ENCODE data around the gene SEC24D. TPM values are rescaled to one million over a fixed set of nuclear protein-coding genes. Genes with fewer than 3 reads are reported as not detected.
"Not testable (repeated sequence)": the region's sequence is repeated elsewhere in the genome, so short reads cannot be mapped to it uniquely, and the experiment has no call there.

The SEC24D gene
- polyA plus RNA-seq (2011; rRNA removed) = 80.3 and 84.3 TPM in 2 replicates
- 90.4 and 135 TPM in 2 replicates for polyA minus RNA-seq (2011; rRNA and poly(A)+ RNA removed)

DNA sequence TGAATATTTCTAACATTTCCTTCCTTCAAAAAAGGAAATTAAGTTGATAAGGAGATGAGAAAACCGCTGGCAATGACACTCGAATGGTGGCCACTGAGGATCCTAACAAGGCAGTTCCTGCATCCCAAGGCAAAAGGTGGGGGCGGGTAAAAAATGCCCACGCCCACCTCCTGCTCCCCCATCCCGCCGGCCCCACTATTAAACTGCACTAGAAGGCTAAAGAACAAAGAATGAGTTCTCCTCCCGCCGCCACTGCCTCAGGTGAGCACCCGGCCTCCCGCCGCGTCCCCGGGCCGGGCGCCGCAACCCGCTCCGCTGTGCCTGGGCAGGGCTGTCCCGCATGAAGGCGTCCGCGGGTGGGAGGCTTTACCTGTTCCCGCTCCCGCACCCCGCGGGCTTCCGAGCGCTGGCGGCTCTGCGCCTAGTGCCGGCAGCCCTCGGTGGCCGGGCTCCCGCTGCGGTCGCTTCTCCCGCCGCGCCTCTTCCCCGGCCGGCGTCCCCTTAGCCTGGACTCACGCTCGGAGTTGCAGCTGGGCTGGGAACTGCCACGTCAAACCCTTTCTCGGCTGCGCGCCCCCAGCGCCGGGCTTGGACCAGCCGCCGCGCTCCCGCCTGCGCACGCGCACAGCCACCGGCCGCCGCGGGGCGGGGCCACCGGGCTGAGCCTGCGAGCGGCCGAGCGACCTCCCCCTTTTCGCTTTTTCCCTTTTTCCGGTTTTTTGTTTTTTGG, at the start of gene SEC24D:
Gene SEC24D, minus strand, starts transcription at position 556 of the 730 bp plus-strand sequence. CDS start 2,430 bp downstream, outside the sequence.
- H3K27me3 ChIP-seq (ENCODE audit: control insufficient read depth, insufficient read depth, low read length) = no peaks in the 10 kb centered on the region
- H3K36me3 ChIP-seq (ENCODE audit: control insufficient read depth, insufficient read depth, low read length) = peaks cover 13% of the 10 kb centered on the region
- H3K4me3 ChIP-seq (ENCODE audit: low read depth, low read length) = peak within 1 kb of the TSS; percentile 93
- ChIA-PET CTCF (interaction anchor here (2.9 to 3.0 kb wide), 2 partner anchors 11 to 30 kb away, joined by 10 to 15 read pairs; no protein-coding TSS in a partner anchor), POLR2A (interaction anchor here (0.6 to 1.1 kb wide), 3 partner anchors 10 to 1976 kb away, joined by 3 to 5 read pairs (median 3); partner anchors contain the start of gene USP53)
- TF ChIP-seq, protein P1, sequence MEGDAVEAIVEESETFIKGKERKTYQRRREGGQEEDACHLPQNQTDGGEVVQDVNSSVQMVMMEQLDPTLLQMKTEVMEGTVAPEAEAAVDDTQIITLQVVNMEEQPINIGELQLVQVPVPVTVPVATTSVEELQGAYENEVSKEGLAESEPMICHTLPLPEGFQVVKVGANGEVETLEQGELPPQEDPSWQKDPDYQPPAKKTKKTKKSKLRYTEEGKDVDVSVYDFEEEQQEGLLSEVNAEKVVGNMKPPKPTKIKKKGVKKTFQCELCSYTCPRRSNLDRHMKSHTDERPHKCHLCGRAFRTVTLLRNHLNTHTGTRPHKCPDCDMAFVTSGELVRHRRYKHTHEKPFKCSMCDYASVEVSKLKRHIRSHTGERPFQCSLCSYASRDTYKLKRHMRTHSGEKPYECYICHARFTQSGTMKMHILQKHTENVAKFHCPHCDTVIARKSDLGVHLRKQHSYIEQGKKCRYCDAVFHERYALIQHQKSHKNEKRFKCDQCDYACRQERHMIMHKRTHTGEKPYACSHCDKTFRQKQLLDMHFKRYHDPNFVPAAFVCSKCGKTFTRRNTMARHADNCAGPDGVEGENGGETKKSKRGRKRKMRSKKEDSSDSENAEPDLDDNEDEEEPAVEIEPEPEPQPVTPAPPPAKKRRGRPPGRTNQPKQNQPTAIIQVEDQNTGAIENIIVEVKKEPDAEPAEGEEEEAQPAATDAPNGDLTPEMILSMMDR (IDR thresholded peaks at IDR 0.05; ENCODE audit: insufficient read depth, low read depth, low read length) = no peak
- DNase-seq (ENCODE audit: low read depth) = no peak

GRCh38 chr4:118884716-118885115, 48.8 kb upstream of the SEC24D start:
- H3K36me3 ChIP-seq (ENCODE audit: control insufficient read depth, insufficient read depth, low read length) = no peaks in the 10 kb centered on the region
- H3K27me3 ChIP-seq (ENCODE audit: control insufficient read depth, insufficient read depth, low read length) = no peaks in the 10 kb centered on the region
- POLR2A ChIA-PET = no interaction called here
- CTCF ChIA-PET = interaction anchor here (1.3 to 3.0 kb wide), 3 partner anchors 10 to 77 kb away, joined by 3 to 9 read pairs (median 5); no protein-coding TSS in a partner anchor
- TF ChIP-seq, protein P1 (IDR thresholded peaks at IDR 0.05; ENCODE audit: insufficient read depth, low read depth, low read length) = no peak
- DNase-seq (ENCODE audit: low read depth) = no peak
- no peak overlapping the region for H3K4me3 ChIP-seq (ENCODE audit: low read depth, low read length)

- TF ChIP-seq, protein P1 (IDR thresholded peaks at IDR 0.05; ENCODE audit: insufficient read depth, low read depth, low read length) = peak; percentile 34
- no peak overlapping the region for H3K4me3 ChIP-seq (ENCODE audit: low read depth, low read length)
- CTCF ChIA-PET = interaction anchor here (1.0 to 3.0 kb wide), 4 partner anchors 9 to 78 kb away, joined by 3 to 9 read pairs (median 4); no protein-coding TSS in a partner anchor
- DNase-seq (ENCODE audit: low read depth) = no peak
- no peaks in the 10 kb centered on the region; the same call in 1 of the 2 replicates for H3K27me3 ChIP-seq (ENCODE audit: control insufficient read depth, insufficient read depth, low read length)
- POLR2A ChIA-PET = no interaction called here
- H3K36me3 ChIP-seq (ENCODE audit: control insufficient read depth, insufficient read depth, low read length) = no peaks in the 10 kb centered on the region
Observed at GRCh38 chr4:118883861-118884260, 47.9 kb upstream of the SEC24D start.

GRCh38 chr4:118881512-118882146, 45.7 kb upstream of the SEC24D start:
- POLR2A ChIA-PET = no interaction called here
- CTCF ChIA-PET = no interaction called here
- TF ChIP-seq, protein P1 (IDR thresholded peaks at IDR 0.05; ENCODE audit: insufficient read depth, low read depth, low read length) = no peak
- no peaks in the 10 kb centered on the region; the same call in 1 of the 2 replicates for H3K27me3 ChIP-seq (ENCODE audit: control insufficient read depth, insufficient read depth, low read length)
- no peak for DNase-seq (ENCODE audit: low read depth)
- H3K4me3 ChIP-seq (ENCODE audit: low read depth, low read length) = no peak overlapping the region
- H3K36me3 ChIP-seq (ENCODE audit: control insufficient read depth, insufficient read depth, low read length) = no peaks in the 10 kb centered on the region

DNA sequence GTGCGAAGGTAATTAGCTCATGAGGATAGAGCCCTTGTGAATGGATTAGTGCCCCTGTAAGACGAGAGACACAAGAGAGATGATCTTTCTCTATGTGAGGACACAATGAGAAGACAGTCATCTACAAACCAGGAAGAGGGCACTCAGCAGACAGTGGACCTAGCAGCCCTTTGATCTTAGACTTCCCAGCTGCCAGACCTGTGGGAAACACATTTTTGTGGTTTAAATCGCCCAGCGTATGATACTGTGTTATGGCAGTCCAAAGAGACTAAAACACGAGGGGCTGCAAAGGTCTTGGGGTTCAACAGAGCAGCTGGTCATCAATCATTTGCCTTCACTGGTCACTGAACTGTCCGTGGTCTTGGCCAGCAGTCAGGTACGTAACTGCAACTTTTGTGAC, 43.5 kb upstream of the SEC24D start:
- Histone ChIP-seq H3K27me3 (ENCODE audit: control insufficient read depth, insufficient read depth, low read length) (no peaks in the 10 kb centered on the region; the same call in 1 of the 2 replicates), H3K4me3 (ENCODE audit: low read depth, low read length) (no peak overlapping the region), H3K36me3 (ENCODE audit: control insufficient read depth, insufficient read depth, low read length) (no peaks in the 10 kb centered on the region)
- DNase-seq (ENCODE audit: low read depth) = no peak
- CTCF ChIA-PET = interaction anchor here (0.9 to 1.9 kb wide), 2 partner anchors 11 to 15 kb away, joined by 3 to 14 read pairs; no protein-coding TSS in a partner anchor
- POLR2A ChIA-PET = no interaction called here
- TF ChIP-seq, protein P1 (IDR thresholded peaks at IDR 0.05; ENCODE audit: insufficient read depth, low read depth, low read length) = no peak

DNA sequence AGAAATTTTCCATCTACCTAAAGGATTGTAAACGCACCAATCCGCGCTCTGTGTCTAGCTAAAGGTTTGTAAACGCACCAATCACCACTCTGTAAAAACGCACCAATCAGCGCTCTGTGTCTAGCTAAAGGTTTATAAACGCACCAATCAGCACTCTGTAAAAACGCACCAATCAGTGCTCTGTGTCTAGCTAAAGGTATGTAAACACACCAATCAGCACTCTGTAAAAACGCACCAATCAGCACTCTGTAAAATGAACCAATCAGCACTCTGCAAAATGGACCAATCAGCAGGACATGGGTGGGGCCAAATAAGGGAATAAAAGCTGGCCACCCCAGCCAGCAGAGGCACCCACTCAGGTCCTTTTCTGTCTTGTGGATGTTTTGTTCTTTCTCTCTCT, 42.6 kb upstream of the SEC24D start:
- POLR2A ChIA-PET; DNase-seq (ENCODE audit: low read depth); H3K27me3 ChIP-seq (ENCODE audit: control insufficient read depth, insufficient read depth, low read length); H3K4me3 ChIP-seq (ENCODE audit: low read depth, low read length); H3K36me3 ChIP-seq (ENCODE audit: control insufficient read depth, insufficient read depth, low read length): not testable (repeated sequence)
- CTCF ChIA-PET = interaction anchor here (1.3 to 1.9 kb wide), 2 partner anchors 14 to 24 kb away, joined by 3 to 14 read pairs; no protein-coding TSS in a partner anchor

Data from BJ (cell line).